GM21381 (cell line): ENCODE data around the gene EML6.
"Not testable (repeated sequence)": the region's sequence is repeated elsewhere in the genome, so short reads cannot be mapped to it uniquely, and the experiment has no call there.

ENCODE experiments used
- ATAC-seq: cut with Tn5 transposase; IDR thresholded peaks from one replicate; pipeline ENCODE4 v1.9.1; 2021; ENCODE audit warnings: mild to moderate bottlenecking, moderate library complexity; ENCODE audit not compliant: unreplicated experiment

The EML6 gene

DNA sequence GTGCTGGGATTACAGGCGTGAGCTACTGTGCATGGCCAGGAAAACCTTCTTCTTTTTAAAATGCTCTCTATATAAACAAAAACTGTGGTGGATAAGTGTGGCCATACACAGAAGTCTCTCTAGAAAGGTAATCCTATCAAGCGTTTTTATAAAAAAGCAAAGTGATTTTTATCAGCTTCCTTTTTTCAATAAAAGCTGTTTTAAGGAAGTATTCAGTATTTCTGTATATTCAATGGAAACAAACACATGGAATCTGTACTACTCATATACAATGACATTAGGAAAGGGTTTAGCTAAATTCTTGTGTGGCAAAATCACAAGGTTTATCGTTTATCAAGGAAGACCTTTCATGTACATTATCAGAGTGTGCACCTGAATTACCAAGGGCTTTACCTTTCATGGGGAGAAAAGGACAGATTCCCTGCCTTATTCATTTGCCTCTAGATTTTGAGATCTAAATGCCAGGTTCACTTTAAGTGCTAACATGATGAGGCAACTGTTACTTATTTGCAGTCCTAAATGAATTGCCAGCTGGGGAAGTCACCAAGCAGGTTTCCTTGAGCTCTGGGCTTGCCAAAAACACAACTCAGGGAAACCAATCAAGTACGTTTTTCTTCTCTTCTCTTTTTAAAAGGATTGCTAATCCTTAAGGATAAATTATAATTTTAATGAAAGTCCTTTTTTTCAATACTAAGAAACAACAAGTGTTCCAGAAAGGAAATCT lies 256.0 kb downstream of the EML6 start:
- ATAC-seq, result no peak

- ATAC-seq, result no peak
Measured at GRCh38 chr2:54981385-54981784, 257.9 kb downstream of the EML6 start.

GRCh38 chr2:54983345-54984220 lies 260.1 kb downstream of the EML6 start:
- ATAC-seq, result no peak

GRCh38 chr2:54984476-54984875 lies 261.0 kb downstream of the EML6 start:
- no peak for ATAC-seq

DNA sequence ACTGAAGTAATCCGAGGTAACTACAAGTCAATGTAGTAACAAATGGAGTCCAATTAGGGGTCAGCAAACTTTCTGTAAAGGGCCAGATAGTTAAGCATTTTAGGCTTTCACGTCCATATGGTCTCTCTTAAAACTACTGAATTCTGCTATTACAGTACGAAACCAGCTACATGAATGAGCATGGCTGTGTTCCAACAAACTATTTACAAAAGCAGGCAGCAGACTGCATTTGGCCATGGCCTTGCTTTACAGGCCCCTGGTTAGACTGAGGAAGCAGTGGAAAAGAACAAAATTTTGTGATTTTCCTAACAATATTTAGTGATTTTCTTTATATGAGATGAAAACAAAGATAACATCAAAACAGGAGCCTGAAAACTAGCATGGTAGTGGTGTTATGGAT lies 262.8 kb downstream of the EML6 start:
- ATAC-seq, result no peak

- ATAC-seq, result no peak
Measured at GRCh38 chr2:54988612-54989011, 265.1 kb downstream of the EML6 start.

DNA sequence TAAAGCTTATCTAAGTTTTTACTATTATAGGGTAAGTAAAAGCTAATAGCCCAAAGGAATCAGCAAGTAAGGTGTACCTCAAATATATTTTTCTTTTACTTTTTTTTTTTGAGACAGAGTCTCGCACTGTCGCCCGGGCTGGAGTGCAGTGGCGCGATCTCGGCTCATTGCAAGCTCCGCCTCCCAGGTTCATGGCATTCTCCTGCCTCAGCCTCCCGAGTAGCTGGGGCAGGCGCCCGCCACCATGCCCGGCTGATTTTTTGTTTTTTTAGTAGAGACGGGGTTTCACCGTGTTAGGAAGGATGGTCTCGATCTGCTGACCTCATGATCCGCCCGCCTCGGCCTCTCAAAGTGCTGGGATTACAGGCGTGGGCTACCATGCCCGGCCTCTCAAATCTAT lies 267.2 kb downstream of the EML6 start:
- not testable (repeated sequence) for ATAC-seq

- ATAC-seq, result no peak
Measured at GRCh38 chr2:54995553-54995952, 272.1 kb downstream of the EML6 start.

GRCh38 chr2:54997826-54998225 lies 274.4 kb downstream of the EML6 start:
- no peak for ATAC-seq

DNA sequence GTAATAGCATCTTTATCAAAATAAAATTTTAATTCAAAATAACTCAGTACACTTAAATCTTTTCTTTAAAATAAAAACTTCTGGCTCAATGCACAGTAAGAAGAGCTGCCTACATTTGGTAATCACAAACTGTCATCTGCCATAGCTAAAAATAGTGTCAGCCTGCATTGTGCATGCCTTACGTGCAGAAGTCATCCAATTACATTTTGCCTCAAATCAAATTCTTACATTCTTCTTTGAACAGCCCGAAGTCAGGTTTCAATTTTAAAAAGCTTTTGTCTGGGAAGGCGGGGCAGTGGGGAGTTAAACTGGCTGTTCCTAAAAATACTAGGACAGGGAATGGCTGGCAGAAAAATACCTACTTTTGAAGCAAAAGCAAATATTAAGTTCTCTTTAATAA lies 275.7 kb downstream of the EML6 start:
- ATAC-seq, result no peak

DNA sequence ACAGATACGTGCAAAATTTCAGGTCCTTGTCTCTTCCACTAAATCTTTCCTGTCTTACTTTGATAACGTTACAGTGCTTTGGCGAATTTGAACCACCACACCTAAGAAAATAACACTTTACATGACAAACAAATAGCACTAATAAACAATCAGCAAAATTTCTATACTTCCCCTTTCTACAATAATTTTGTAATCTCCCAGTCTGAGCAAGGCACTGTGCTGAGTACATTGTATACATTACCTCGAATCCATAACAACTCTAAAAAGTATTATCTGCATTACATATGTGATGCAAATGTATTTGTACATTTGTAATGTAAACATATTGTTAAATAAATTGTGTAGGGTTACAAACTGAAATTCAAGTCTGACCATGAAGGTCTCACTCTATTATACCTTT lies 276.9 kb downstream of the EML6 start:
- no peak for ATAC-seq

- ATAC-seq, result no peak
Measured at GRCh38 chr2:55001716-55002115, 278.3 kb downstream of the EML6 start.

- ATAC-seq, result no peak
Measured at GRCh38 chr2:55003706-55004639, 280.5 kb downstream of the EML6 start.

- ATAC-seq, result no peak
Measured at GRCh38 chr2:55006306-55006705, 282.8 kb downstream of the EML6 start.

DNA sequence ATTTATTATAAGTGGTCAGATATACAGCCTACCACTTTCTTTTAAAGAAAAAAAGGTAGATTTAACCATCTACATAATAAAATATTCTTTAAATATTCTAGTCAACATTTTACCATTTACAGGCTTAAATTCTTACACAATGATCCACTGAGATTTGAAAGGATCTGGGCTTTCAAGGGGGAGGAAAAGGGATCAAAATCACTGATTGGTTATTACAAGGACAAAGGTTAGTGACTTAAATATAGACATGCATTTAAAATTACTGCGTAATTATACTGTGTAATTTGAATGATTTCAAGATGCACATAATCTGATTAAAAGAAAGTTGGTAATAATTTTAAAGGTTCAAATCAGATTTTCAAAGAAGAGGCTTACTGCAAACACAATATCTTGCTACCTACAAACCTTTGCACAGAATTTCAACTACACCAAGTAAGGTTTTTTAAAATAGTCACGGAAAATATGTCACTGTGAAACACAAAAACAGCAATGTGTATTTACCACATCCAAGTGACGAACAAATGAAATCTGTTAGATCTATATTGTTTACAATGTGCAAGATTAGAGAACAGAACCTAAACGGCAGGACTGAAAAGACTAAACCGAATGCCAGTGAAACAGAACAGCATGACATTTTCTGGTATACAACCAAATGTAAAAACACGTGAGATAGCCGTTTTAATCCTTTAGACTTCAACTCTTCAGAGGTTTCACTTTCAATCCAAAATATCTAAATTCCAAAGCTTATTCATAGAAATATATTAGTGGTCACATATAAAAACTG lies 286.0 kb downstream of the EML6 start:
- peak; percentile 20 for ATAC-seq

DNA sequence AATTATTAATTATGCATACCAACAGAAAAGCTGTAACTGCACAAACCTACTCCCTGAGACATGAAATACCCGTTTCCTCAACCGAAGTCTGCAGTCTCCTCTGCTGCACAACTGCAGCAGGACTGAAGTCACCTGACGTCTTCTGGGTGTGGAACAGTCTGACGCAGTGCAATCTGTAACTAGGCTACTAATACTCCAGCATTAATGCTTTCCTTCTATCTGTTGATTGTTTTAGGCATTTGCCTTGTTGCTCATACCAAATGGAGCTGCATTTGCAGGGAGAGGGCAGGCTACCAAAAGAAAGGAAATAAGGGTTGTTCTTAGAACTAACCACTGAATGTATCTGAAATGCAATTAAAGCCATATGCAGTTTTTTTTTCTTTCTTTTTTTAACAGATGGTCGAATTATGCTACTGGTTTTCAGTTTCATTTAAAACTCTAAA lies 286.7 kb downstream of the EML6 start:
- ATAC-seq, result peak; percentile 97

DNA sequence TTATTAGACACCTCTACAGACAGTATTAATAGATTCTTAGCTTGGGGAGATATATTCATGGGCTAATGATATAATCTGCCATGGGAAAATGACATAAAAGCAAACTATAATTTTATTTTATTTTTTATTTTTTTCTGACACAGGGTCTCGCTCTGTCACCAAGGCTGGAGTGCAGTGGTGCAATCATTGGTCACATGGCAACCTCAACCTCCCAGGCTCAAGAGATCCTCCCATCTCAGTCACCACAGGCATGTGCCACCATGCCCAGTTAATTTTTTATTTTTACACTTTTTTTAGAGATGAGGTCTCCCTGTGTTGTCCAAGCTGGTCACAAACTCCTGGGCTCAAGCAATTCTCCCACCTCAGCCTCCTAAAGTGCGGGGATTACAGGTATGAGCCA lies 287.5 kb downstream of the EML6 start:
- ATAC-seq, result no peak

GRCh38 chr2:55011831-55012671 lies 288.6 kb downstream of the EML6 start:
- no peak for ATAC-seq
